Measurements from ENCODE around the gene MITD1.

DNA sequence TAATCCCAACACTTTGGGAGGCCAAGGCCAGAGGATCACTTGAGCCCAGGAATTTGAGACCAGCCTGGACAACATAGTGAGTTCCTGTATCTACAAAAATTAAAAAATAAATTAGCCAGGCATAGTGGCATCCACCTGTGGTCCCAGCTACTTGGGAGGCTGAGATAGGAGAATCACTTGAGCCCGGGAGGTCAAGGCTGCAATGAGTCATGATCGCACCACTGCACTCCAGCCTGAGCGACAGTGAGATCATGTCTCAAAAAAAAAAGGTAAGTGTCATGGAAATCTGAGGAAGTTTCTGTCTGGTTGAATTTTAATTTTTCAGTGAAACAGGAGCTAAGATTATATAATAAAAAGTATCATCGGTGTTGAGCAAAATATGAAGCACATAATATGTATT lies 41.9 kb downstream of the MITD1 start:
- no peak for TF ChIP-seq CTCF (IDR thresholded peaks at IDR 0.05; ENCODE audit: insufficient read depth, low read depth, low read length)
- no peak for TF ChIP-seq EZH2 (IDR thresholded peaks at IDR 0.05; ENCODE audit: insufficient read depth, low read length)
